ENCODE measurements around the gene AKAP6.

- TF ChIP-seq, protein P1, sequence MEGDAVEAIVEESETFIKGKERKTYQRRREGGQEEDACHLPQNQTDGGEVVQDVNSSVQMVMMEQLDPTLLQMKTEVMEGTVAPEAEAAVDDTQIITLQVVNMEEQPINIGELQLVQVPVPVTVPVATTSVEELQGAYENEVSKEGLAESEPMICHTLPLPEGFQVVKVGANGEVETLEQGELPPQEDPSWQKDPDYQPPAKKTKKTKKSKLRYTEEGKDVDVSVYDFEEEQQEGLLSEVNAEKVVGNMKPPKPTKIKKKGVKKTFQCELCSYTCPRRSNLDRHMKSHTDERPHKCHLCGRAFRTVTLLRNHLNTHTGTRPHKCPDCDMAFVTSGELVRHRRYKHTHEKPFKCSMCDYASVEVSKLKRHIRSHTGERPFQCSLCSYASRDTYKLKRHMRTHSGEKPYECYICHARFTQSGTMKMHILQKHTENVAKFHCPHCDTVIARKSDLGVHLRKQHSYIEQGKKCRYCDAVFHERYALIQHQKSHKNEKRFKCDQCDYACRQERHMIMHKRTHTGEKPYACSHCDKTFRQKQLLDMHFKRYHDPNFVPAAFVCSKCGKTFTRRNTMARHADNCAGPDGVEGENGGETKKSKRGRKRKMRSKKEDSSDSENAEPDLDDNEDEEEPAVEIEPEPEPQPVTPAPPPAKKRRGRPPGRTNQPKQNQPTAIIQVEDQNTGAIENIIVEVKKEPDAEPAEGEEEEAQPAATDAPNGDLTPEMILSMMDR (IDR thresholded peaks at IDR 0.05; ENCODE audit: insufficient read depth, low read depth, low read length) = no peak
- TF ChIP-seq EZH2 (IDR thresholded peaks at IDR 0.05; ENCODE audit: insufficient read depth, low read length) = no peak
These were observed 425.1 kb downstream of the AKAP6 start for GRCh38 chr14:32754209-32754608.
